ENCODE data around the gene ZIC5. TPM values are rescaled to one million over a fixed set of nuclear protein-coding genes. Genes with fewer than 3 reads are reported as not detected.

ZIC5 gene
- total and polyA plus RNA-seq, 12 donors: not detected

DNA sequence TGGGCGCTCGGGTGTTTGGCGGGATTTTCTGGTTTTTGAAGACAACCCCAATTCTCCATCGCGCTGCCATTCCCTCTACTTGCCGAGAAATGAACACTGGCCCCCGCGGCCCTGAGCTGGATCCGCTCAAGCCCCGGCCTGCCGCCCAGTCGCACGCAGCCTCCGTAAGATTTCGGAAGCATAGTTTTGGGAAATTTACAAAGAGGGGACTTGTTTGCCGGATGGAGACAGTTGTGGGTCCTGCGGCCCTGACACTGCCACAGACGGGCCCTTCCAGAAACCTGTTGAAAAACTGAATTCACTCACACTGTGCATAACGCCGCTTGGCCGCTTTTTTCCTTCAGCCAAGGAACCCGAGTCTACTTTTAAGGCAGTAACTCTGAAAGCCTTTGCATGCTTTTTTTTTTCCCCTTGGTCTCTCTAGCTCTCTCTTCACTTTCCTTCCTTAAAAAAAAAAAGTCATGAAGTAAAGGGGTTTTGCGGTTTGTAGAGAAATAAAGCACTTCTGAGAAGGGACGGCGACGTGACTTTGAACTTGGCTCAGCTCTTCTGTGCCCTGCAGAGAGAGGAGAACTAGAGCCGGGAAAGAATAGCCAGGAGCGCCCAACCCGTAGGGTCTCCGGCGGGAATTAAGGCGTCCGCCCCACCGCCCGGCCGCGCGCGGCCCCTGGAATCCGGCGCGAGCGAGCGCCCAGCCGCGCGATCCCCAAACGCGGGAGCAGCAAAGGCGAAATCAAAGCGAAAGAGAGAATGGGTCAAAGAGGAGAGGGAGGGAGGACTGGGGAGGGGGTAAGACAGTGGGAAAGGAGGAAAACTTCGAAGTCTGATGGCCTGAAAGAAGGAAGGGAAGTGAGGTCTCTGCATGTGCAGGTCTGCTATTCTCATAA lies 6.6 kb upstream of the ZIC5 start:
- peaks cover 0 to 4% (median 0%) of the 10 kb centered on the region in 11 donors for H3K9me3 ChIP-seq
- TF ChIP-seq, protein P1, sequence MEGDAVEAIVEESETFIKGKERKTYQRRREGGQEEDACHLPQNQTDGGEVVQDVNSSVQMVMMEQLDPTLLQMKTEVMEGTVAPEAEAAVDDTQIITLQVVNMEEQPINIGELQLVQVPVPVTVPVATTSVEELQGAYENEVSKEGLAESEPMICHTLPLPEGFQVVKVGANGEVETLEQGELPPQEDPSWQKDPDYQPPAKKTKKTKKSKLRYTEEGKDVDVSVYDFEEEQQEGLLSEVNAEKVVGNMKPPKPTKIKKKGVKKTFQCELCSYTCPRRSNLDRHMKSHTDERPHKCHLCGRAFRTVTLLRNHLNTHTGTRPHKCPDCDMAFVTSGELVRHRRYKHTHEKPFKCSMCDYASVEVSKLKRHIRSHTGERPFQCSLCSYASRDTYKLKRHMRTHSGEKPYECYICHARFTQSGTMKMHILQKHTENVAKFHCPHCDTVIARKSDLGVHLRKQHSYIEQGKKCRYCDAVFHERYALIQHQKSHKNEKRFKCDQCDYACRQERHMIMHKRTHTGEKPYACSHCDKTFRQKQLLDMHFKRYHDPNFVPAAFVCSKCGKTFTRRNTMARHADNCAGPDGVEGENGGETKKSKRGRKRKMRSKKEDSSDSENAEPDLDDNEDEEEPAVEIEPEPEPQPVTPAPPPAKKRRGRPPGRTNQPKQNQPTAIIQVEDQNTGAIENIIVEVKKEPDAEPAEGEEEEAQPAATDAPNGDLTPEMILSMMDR (IDR thresholded peaks at IDR 0.05): no peak
- ATAC-seq (no peak), DNase-seq (no peak)
- peaks cover 80 to 100% (median 100%) of the 10 kb centered on the region in 7 donors for H3K27me3 ChIP-seq
- H3K4me3 ChIP-seq: no peak overlapping the region
- no peaks in the 10 kb centered on the region for H3K36me3 ChIP-seq
- 9 to 12% methylated on average over 52 of the region's 52 CpGs for WGBS, 2 donors
- intact Hi-C loops (cut with DNase I): loop anchor here in 1 of 10 donors (2.0 kb wide), 1 partner anchor 39 kb away; no protein-coding TSS in a partner anchor
- peaks cover 10 to 45% (median 28%) of the 10 kb centered on the region in 9 donors for H3K4me1 ChIP-seq
- no peak overlapping the region for H3K27ac ChIP-seq

- H3K4me1 ChIP-seq: peaks cover 10 to 38% (median 25%) of the 10 kb centered on the region in 9 donors
- TF ChIP-seq, protein P1 (IDR thresholded peaks at IDR 0.05): no peak
- WGBS, 2 donors: 45 to 46% methylated on average over 7 of the region's 7 CpGs
- intact Hi-C loops (cut with DNase I): loop anchor here in 1 of 10 donors (2.0 kb wide), 1 partner anchor 39 kb away; no protein-coding TSS in a partner anchor
- no peak for ATAC-seq
- no peak for DNase-seq
- H3K27ac ChIP-seq: no peak overlapping the region
- H3K9me3 ChIP-seq: peaks cover 0 to 4% (median 0%) of the 10 kb centered on the region in 11 donors
- no peaks in the 10 kb centered on the region for H3K36me3 ChIP-seq
- H3K4me3 ChIP-seq: no peak overlapping the region
- peaks cover 82 to 100% (median 100%) of the 10 kb centered on the region in 7 donors for H3K27me3 ChIP-seq
Measured at GRCh38 chr13:99977334-99977911, 5.9 kb upstream of the ZIC5 start.

DNA sequence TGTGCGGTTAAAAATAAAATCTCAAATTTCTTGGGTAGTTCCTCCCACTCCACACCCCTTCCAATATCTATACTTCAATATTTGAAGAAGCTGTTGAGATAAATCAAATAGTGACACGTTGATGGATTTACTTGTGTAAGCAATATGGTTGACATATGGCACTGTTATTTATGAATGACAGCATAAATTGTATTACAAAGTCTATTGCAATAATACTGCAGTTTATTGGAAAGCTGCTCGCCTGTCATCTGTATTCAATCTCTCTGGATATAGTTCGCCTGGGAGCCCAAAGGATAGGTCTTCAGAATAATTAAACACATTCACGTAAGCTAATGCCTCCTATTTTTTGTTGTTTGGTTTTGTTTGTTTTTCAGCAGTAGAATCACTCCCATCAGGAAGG lies 5.0 kb upstream of the ZIC5 start:
- ATAC-seq (no peak), DNase-seq (no peak)
- TF ChIP-seq, protein P1 (IDR thresholded peaks at IDR 0.05): no peak
- 74 to 75% methylated on average over 5 of the region's 5 CpGs for WGBS, 2 donors
- H3K27me3 ChIP-seq: peaks cover 82 to 100% (median 100%) of the 10 kb centered on the region in 7 donors
- H3K4me1 ChIP-seq: peaks cover 10 to 32% (median 22%) of the 10 kb centered on the region in 9 donors
- intact Hi-C loops (cut with DNase I): loop anchor here in 1 of 10 donors (2.0 kb wide), 1 partner anchor 38 kb away; no protein-coding TSS in a partner anchor
- peaks cover 0 to 4% (median 0%) of the 10 kb centered on the region in 11 donors for H3K9me3 ChIP-seq
- H3K4me3 ChIP-seq: no peak overlapping the region
- H3K27ac ChIP-seq: no peak overlapping the region
- H3K36me3 ChIP-seq: no peaks in the 10 kb centered on the region

GRCh38 chr13:99975626-99976025 lies 4.1 kb upstream of the ZIC5 start:
- H3K4me1 ChIP-seq: peaks cover 10 to 30% (median 21%) of the 10 kb centered on the region in 9 donors
- no peak for DNase-seq
- intact Hi-C loops (cut with DNase I): loop anchor here in 1 of 10 donors (2.0 kb wide), 1 partner anchor 37 kb away; no protein-coding TSS in a partner anchor
- peaks cover 0 to 4% (median 0%) of the 10 kb centered on the region in 11 donors for H3K9me3 ChIP-seq
- no peak overlapping the region for H3K4me3 ChIP-seq
- 19 to 24% methylated on average over 19 of the region's 19 CpGs for WGBS, 2 donors
- no peaks in the 10 kb centered on the region for H3K36me3 ChIP-seq
- H3K27ac ChIP-seq: no peak overlapping the region
- ATAC-seq: no peak
- TF ChIP-seq, protein P1 (IDR thresholded peaks at IDR 0.05): no peak
- H3K27me3 ChIP-seq: peaks cover 83 to 100% (median 100%) of the 10 kb centered on the region in 7 donors
